ENCODE results near the gene EEF1B2. TPM values are rescaled to one million over a fixed set of nuclear protein-coding genes. Genes with fewer than 3 reads are reported as not detected.
A peak's percentile ranks its signal among the peaks of the same experiment; 100 is the strongest.

The EEF1B2 gene
- total RNA-seq = 100 to 1,000 TPM; 354 to 404 (median 364) TPM
- 970 TPM for total RNA-seq (2013)

- peak; percentile 95 to 99 for DNase-seq
- H3K9me3 ChIP-seq (ENCODE audit: control insufficient read depth, insufficient read depth, low read length) = no peaks in the 10 kb centered on the region
- H3K27ac ChIP-seq (ENCODE audit: low read length) = peak within 1 kb of the TSS; percentile 89
- TF ChIP-seq, protein P1, sequence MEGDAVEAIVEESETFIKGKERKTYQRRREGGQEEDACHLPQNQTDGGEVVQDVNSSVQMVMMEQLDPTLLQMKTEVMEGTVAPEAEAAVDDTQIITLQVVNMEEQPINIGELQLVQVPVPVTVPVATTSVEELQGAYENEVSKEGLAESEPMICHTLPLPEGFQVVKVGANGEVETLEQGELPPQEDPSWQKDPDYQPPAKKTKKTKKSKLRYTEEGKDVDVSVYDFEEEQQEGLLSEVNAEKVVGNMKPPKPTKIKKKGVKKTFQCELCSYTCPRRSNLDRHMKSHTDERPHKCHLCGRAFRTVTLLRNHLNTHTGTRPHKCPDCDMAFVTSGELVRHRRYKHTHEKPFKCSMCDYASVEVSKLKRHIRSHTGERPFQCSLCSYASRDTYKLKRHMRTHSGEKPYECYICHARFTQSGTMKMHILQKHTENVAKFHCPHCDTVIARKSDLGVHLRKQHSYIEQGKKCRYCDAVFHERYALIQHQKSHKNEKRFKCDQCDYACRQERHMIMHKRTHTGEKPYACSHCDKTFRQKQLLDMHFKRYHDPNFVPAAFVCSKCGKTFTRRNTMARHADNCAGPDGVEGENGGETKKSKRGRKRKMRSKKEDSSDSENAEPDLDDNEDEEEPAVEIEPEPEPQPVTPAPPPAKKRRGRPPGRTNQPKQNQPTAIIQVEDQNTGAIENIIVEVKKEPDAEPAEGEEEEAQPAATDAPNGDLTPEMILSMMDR (IDR thresholded peaks at IDR 0.05) = no peak
- ATAC-seq = peak; percentile 85 to 96 (median 88)
- no peaks in the 10 kb centered on the region for H3K27me3 ChIP-seq (ENCODE audit: control insufficient read depth, insufficient read depth, low read length)
- H3K36me3 Mint-ChIP-seq = peaks cover 18% of the 10 kb centered on the region
- peaks cover 29% of the 10 kb centered on the region for H3K36me3 ChIP-seq (ENCODE audit: control insufficient read depth, insufficient read depth, low read length)
- H3K27ac Mint-ChIP-seq = peak within 1 kb of the TSS; percentile 99 to 100
- WGBS (ENCODE audit: insufficient coverage) = under 1% methylated on average over 64 of the region's 64 CpGs
- peaks cover 18% of the 10 kb centered on the region for H3K4me1 ChIP-seq (ENCODE audit: control insufficient read depth, insufficient read depth, low read length)
- peak within 1 kb of the TSS; percentile 89 for H3K4me3 ChIP-seq (ENCODE audit: low read length)
- H3K4me1 Mint-ChIP-seq = peaks cover 42 to 48% of the 10 kb centered on the region in 2 donors
- no peaks in the 10 kb centered on the region for H3K27me3 Mint-ChIP-seq (ENCODE audit: low read depth in 2 of 2)
- no peaks in the 10 kb centered on the region for H3K9me3 Mint-ChIP-seq
- intact Hi-C loops (cut with micrococcal nuclease) = loop anchor here (1.0 to 5.0 kb wide), 2 partner anchors 73 to 1318 kb away; partner anchors contain the start of gene INO80D
- peak within 1 kb of the TSS; percentile 99 for H3K4me3 Mint-ChIP-seq
Observed at GRCh38 chr2:206159346-206160124, at the start of gene EEF1B2, which contains the start of gene NDUFS1. Gene EEF1B2, plus strand, starts transcription at chr2:206159895. Its CDS starts 85 bp downstream, at chr2:206159980. Gene NDUFS1, minus strand, starts transcription at chr2:206159444. Its CDS starts 5,766 bp downstream, at chr2:206153678.

DNA sequence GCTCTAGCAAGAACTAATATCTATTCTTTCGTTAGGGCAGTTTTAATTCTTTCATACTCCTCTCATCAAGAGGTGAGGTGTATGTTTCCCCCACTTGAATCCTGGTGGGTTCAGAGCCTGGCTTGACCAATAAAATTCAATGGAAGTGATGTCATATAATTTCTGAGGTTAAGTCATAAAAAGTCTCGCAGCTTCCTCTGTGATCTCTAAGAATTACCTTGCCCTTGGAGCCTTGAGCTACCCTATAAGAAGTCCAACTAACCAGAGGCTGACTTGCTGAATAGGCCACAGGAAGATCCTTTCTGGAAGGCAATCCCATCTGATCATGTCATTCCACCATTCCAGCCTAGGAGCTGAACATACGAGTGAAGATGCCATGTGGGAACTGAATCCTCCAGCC lies 47.6 kb upstream of the EEF1B2 start:
- Mint-ChIP-seq H3K9me3 (no peaks in the 10 kb centered on the region), H3K27ac (no peak overlapping the region), H3K36me3 (no peaks in the 10 kb centered on the region), H3K4me3 (no peak overlapping the region), H3K27me3 (ENCODE audit: low read depth in 2 of 2) (no peaks in the 10 kb centered on the region), H3K4me1 (no peaks in the 10 kb centered on the region)
- Histone ChIP-seq H3K9me3 (ENCODE audit: control insufficient read depth, insufficient read depth, low read length) (no peaks in the 10 kb centered on the region), H3K36me3 (ENCODE audit: control insufficient read depth, insufficient read depth, low read length) (no peaks in the 10 kb centered on the region), H3K4me1 (ENCODE audit: control insufficient read depth, insufficient read depth, low read length) (no peaks in the 10 kb centered on the region), H3K27me3 (ENCODE audit: control insufficient read depth, insufficient read depth, low read length) (no peaks in the 10 kb centered on the region), H3K27ac (ENCODE audit: low read length) (no peak overlapping the region), H3K4me3 (ENCODE audit: low read length) (no peak overlapping the region)
- intact Hi-C loops (cut with micrococcal nuclease) = no loop called here
- TF ChIP-seq, protein P1 (IDR thresholded peaks at IDR 0.05) = no peak
- 100% methylated on average over 2 of the region's 3 CpGs for WGBS (ENCODE audit: insufficient coverage)
- no peak for ATAC-seq
- DNase-seq = no peak

DNA sequence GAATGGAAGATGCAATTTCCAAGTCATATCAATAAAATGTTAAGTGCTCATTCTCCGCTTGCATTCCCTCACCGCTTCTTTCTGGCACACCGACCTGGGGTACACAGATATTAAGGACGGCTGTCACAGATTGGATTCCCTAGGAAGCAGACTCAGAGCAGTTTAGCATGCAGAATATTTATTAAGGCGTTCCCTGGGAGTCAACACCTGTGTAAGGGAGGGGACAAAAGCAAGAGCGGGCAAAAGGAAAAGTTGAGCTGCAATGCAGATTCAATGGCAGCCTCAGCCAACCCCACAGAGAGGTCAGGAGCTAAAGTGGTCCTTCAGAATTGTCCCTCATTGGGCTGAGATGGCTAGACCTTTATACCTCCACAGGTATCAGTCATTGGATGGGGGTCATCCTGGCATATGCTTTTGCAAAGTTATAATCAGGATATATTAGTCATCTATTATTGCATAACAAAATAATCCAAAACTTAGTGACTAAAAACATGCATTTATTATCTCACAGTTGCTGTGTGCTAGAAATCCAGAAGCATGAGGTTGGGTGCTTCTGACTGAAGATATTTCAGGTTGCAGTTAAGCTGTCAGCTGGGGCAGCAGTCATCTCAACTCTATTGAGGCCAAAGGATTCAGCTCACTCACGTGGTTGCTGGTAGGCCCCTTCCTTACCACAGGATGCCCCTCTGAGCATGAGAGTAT lies 46.7 kb upstream of the EEF1B2 start:
- no peak for ATAC-seq
- Histone ChIP-seq H3K4me1 (ENCODE audit: control insufficient read depth, insufficient read depth, low read length) (no peaks in the 10 kb centered on the region), H3K27ac (ENCODE audit: low read length) (no peak overlapping the region), H3K27me3 (ENCODE audit: control insufficient read depth, insufficient read depth, low read length) (no peaks in the 10 kb centered on the region), H3K9me3 (ENCODE audit: control insufficient read depth, insufficient read depth, low read length) (no peaks in the 10 kb centered on the region), H3K4me3 (ENCODE audit: low read length) (no peak overlapping the region), H3K36me3 (ENCODE audit: control insufficient read depth, insufficient read depth, low read length) (no peaks in the 10 kb centered on the region)
- TF ChIP-seq, protein P1 (IDR thresholded peaks at IDR 0.05) = no peak
- 84% methylated on average over 7 of the region's 7 CpGs for WGBS (ENCODE audit: insufficient coverage)
- H3K27me3 Mint-ChIP-seq (ENCODE audit: low read depth in 2 of 2) = no peaks in the 10 kb centered on the region
- H3K27ac Mint-ChIP-seq = no peak overlapping the region
- intact Hi-C loops (cut with micrococcal nuclease) = no loop called here
- no peaks in the 10 kb centered on the region for H3K9me3 Mint-ChIP-seq
- H3K4me3 Mint-ChIP-seq = no peak overlapping the region
- H3K4me1 Mint-ChIP-seq = no peaks in the 10 kb centered on the region
- H3K36me3 Mint-ChIP-seq = no peaks in the 10 kb centered on the region
- no peak for DNase-seq
